HepG2 (cell line): ENCODE data around the gene NSMF.

Experiments
- CCAR2 ChIP-seq: fragments of 200-400 bp; formaldehyde crosslinking; optimal IDR thresholded peaks from 2 replicates; pipeline ENCODE3; 2018; ENCODE audit warnings: low read depth, mild to moderate bottlenecking, low read length, moderate library complexity
- ELK4 ChIP-seq: sonication (generic); formaldehyde crosslinking; IDR thresholded peaks from 2 replicates; pipeline ENCODE4 v1.9.0; 2021; ENCODE audit warnings: missing genetic modification reagents, borderline replicate concordance
- FOSL2 ChIP-seq: sonication (generic); formaldehyde crosslinking; IDR thresholded peaks from 2 replicates; pipeline ENCODE4 v1.4.0; 2020; ENCODE audit warnings: missing genetic modification reagents
- GPN1 ChIP-seq: sonication (generic); formaldehyde crosslinking; IDR thresholded peaks from 2 replicates; pipeline ENCODE4 v1.5.1; 2020; ENCODE audit warnings: missing genetic modification reagents, borderline replicate concordance
- ZNF577 ChIP-seq: sonication (generic); formaldehyde crosslinking; IDR thresholded peaks from 2 replicates; pipeline ENCODE4 v1.4.0; 2020; ENCODE audit warnings: mild to moderate bottlenecking, low read depth, missing genetic modification reagents, borderline replicate concordance

DNA sequence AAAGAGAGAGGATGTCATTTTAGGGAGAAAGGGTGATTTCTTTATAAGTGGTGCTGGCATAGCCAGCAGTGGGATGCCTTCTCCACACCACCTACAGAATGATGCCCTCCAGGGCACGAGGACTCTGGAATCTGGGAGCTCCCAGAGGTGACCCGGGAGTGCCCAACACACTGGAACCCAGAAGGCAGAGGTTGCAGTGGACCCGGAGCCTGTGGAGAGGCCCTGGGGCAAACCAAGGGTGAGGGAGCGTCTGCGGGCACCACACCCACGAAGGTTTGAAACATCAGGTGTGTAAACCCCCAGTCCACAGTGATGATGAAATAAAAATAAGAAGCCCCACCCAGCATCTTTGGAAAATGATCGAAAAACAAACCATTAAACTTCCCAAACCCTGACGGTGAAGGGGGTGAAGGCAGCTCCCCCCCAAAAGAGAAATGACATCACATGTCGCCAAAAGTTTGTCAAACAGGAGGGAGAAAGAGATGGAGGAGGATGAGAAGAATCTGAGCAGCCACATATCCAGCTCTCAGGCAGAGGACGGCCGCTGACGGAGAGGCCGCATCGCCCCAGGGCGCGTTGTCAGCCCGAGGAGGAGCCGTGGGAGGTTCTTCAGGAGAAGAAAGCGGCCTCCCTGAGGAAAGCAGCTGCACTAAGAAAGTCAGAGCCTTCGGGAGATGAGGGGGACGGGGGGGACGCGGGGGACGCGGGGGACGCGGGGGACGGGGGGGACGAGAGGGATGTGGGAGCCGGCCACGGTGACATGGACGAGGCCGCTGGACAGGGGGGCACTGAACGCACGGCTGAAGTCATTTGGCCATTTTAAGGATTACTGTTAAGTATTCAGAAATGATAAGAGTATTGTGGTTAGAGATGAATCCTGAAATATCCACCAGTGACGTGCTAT lies 43.1 kb upstream of the NSMF start:
- TF ChIP-seq ZNF577, result no peak
- TF ChIP-seq GPN1 (CRISPR knock-in tag), result no peak
- TF ChIP-seq FOSL2 (CRISPR knock-in tag), result no peak
- TF ChIP-seq ELK4 (CRISPR knock-in tag), result no peak
- TF ChIP-seq CCAR2, result no peak
